Smooth muscle cell of the brain vasculature (primary cell): ENCODE results near the gene CAMK2G.
"Not testable (repeated sequence)": the region's sequence is repeated elsewhere in the genome, so short reads cannot be mapped to it uniquely, and the experiment has no call there.

ENCODE experiments used
- DNase-seq: peaks from one replicate; pipeline ENCODE4 v3.0.0-alpha.2; 2012; ENCODE audit warnings: low read depth, low spot score

The CAMK2G gene

GRCh38 chr10:73840056-73840402 is 34.3 kb downstream of the CAMK2G start:
- DNase-seq = no peak

GRCh38 chr10:73839276-73839966 is 34.9 kb downstream of the CAMK2G start:
- no peak for DNase-seq

- no peak for DNase-seq
Observed at GRCh38 chr10:73838827-73839226, 35.5 kb downstream of the CAMK2G start.

- DNase-seq = no peak
Observed at GRCh38 chr10:73838008-73838567, 36.3 kb downstream of the CAMK2G start.

GRCh38 chr10:73837072-73837471 is 37.3 kb downstream of the CAMK2G start:
- no peak for DNase-seq

GRCh38 chr10:73836427-73836980 is 37.9 kb downstream of the CAMK2G start:
- DNase-seq = no peak

- not testable (repeated sequence) for DNase-seq
Observed at GRCh38 chr10:73829090-73829489, 45.3 kb downstream of the CAMK2G start.

- DNase-seq = no peak
Observed at GRCh38 chr10:73828161-73828560, 46.2 kb downstream of the CAMK2G start.

- no peak for DNase-seq
Observed at GRCh38 chr10:73827346-73828089, 46.8 kb downstream of the CAMK2G start.

- no peak for DNase-seq
Observed at GRCh38 chr10:73824146-73824725, 50.1 kb downstream of the CAMK2G start.

GRCh38 chr10:73823391-73823790 is 51.0 kb downstream of the CAMK2G start:
- no peak for DNase-seq

- DNase-seq = no peak
Observed at GRCh38 chr10:73819513-73820093, 54.8 kb downstream of the CAMK2G start.

- no peak for DNase-seq
Observed at GRCh38 chr10:73819081-73819480, 55.3 kb downstream of the CAMK2G start.

- no peak for DNase-seq
Observed at GRCh38 chr10:73818402-73818801, 56.0 kb downstream of the CAMK2G start.

- no peak for DNase-seq
Observed at GRCh38 chr10:73817826-73818225, 56.5 kb downstream of the CAMK2G start.

- no peak for DNase-seq
Observed at GRCh38 chr10:73816917-73817729, 57.2 kb downstream of the CAMK2G start.

- DNase-seq = no peak
Observed at GRCh38 chr10:73815719-73816030, 58.7 kb downstream of the CAMK2G start.

- no peak for DNase-seq
Observed at GRCh38 chr10:73814896-73815718, 59.2 kb downstream of the CAMK2G start.

GRCh38 chr10:73814276-73814895 is 60.0 kb downstream of the CAMK2G start:
- no peak for DNase-seq

- DNase-seq = no peak
Observed at GRCh38 chr10:73813333-73813732, 61.0 kb downstream of the CAMK2G start.
